HCEC 1CT (cell line): ENCODE measurements around the gene HSPB6.
A peak's percentile ranks its signal among the peaks of the same experiment; 100 is the strongest.
"Not testable (repeated sequence)": the region's sequence is repeated elsewhere in the genome, so short reads cannot be mapped to it uniquely, and the experiment has no call there.

Experiments used
- DNase-seq: peaks from one replicate; pipeline ENCODE4 v3.0.0-alpha.2; 2017

HSPB6 gene

DNA sequence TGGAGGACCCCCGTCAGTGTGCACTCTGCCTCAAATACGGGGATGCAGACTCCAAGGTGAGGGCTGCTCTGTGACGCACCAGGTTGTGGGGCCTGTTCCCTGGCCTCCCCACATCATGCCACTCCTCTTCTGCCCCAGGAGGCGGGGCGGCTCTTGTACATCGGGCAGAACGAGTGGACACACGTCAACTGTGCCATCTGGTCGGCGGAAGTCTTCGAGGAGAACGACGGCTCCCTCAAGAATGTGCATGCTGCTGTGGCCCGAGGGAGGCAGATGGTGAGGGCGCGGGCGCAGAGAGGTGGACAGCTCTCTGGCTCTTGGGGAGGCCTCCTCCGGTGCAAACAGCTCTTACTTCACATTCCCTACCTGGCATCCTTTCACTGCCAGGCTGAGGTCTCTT, 27.8 kb downstream of the HSPB6 start:
- DNase-seq: no peak

DNA sequence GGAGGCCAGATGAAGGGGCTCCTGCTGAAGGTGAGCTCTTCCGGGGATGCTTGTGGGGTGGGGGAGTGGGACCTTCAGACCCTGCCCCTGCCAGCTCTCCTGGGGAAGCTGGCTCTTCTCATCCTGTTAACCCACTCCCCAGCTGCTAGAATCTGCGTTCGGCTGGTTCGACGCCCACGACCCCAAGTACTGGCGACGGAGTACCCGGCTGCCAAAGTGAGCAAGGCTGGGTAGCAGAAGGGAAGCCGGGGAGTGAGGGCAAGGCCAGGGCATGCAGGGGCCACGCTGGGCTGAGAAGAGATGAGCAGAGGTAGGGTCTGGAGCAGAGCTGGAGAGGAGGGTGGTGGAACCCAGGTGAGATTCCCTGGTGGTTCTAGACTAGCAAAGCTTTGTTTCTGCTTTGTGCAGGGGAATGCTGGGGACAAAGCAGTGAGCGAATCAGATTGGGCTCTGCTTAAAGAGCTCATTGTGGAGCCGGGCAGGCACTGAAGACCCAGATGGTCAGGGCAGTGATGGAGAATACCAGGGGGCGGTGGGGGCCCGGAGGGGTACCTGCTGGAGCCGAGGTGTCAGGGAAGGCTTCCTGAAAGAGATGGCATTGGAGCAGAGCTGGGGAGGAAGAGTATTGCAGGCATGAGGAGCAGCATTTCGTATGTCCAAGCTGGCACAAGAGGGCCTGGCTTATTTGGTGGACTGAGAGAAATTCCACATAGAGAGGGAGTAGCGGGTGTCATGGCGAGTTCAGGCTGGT, 28.7 kb downstream of the HSPB6 start:
- DNase-seq: no peak

DNA sequence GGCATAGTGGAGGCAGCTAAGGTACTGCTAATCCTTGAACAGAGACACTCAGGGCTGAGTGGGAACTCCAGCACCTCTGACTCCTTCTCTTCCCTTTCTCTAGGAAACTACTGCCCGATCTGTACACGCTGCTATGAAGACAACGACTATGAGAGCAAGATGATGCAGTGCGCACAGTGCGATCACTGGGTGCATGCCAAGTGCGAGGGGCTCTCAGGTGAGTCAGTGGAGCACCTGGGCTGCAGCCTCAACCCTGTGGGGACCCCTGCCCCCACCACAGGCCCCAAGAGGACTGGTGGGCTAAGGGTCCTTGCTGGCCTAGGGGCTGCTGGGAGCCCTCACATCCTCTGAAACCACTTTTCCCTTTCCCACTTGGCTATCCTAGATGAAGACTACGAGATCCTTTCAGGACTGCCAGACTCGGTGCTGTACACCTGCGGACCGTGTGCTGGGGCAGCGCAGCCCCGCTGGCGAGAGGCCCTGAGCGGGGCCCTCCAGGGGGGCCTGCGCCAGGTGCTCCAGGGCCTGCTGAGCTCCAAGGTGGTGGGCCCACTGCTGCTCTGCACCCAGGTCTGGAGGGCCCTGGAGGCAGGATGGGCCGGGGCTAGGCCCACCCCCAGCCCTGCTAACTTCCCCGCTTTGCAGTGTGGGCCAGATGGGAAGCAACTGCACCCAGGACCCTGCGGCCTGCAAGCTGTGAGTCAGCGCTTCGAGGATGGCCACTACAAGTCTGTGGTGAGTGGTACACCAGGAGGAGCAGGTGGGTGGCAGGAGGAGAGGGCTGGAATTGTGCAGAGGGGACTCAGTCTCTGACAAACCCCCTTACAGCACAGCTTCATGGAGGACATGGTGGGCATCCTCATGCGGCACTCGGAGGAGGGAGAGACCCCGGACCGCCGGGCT, 29.5 kb downstream of the HSPB6 start:
- no peak for DNase-seq

DNA sequence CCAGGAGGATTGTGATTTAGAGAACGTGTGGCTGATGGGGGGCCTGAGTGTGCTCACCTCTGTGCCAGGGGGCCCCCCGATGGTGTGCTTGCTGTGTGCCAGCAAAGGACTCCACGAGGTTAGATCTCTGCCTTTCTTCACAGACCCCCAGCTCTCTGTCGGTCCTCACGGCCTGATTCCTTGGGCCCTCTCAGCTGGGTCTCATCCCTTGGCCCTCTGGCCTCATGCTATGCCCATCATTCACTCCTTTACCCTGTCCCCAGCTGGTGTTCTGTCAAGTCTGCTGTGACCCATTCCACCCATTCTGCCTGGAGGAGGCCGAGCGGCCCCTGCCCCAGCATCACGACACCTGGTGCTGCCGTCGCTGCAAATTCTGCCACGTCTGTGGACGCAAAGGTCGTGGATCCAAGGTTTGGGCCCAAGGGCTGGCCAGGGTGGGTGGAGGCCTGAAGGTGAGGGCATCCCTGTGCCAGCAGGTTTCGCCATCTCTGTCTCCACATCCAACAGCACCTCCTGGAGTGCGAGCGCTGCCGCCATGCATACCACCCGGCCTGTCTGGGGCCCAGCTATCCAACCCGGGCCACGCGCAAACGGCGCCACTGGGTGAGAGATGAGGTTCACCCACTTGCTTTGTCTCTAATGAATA, 31.5 kb downstream of the HSPB6 start:
- no peak for DNase-seq

DNA sequence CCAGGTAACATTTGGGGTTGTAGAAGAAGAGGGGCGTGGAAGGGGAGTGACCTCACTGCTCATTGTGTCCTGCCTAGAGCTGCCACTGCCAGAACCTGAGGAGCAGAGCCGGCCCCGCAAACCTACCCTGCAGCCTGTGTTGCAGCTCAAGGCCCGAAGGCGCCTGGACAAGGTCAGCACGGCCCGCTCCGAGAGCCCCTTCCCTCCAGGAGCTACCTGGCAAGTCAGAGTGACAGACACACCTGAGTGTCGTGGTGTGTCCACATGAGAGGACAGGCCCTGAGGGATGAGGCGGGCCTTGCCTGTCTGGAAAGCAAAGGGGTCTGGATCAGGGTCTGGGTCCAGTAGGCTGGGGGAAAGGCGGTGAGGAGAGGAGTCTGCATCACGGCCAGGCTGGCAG, 32.3 kb downstream of the HSPB6 start:
- DNase-seq: no peak

DNA sequence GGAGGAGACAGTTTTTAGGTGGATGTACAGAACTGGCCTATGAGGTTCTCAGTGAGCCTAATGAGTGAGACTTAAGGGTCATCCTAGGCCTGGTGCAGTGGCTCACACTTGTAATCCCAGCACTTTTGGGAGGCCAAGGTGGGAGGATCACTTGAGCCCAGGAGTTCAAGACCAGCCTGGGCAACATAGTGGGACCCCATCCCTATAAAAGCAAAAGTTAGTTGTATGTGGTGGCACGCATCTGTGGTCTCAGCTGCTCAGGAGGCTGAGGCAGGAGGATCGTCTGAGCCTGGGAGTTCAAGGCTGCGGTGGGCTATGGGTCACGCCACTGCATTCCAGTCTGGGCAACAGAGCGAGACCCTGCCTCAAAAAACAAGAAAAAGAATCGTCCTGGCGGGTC, 32.7 kb downstream of the HSPB6 start:
- not testable (repeated sequence) for DNase-seq

DNA sequence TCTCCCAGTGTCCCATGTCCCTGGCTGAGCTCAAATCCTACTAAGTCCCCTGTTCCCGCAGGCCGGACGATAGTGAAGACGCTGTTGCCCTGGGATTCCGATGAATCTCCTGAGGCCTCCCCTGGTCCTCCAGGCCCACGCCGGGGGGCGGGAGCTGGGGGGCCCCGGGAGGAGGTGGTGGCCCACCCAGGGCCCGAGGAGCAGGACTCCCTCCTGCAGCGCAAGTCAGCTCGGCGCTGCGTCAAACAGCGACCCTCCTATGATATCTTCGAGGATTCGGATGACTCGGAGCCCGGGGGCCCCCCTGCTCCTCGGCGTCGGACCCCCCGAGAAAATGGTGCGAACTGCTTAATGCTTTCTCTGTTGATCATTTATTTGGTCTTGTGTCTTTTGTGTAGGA, 33.2 kb downstream of the HSPB6 start:
- DNase-seq: no peak

DNA sequence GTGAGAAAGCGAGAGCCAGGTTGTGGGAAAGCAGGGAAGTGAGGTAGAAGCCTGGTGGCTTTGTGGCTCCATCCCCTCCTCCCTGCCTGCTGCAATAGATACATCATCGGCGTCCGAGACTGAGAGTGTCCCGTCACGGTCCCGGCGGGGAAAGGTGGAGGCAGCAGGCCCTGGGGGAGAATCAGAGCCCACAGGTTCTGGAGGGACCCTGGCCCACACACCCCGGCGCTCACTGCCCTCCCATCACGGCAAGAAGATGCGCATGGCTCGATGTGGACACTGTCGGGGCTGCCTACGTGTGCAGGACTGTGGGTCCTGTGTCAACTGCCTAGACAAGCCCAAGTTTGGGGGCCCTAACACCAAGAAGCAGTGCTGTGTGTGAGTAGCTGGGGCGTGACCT, 33.9 kb downstream of the HSPB6 start:
- DNase-seq: no peak

DNA sequence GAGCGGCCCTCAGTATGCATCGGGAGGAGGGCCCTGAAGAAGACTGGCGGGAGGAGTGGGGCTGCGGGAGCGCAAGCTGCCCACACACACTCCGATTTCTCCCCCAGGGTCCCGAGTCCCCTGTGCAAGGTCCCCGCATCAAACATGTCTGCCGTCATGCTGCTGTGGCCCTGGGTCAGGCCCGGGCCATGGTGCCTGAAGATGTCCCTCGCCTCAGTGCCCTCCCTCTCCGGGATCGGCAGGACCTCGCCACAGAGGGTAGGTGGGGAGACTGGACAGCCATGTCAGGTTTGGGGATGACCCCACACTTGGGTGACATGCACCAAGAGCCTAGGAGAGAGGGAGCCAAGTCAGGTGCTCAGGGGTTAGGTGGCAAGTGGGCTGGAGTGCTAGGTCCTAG, 34.4 kb downstream of the HSPB6 start:
- DNase-seq: no peak

DNA sequence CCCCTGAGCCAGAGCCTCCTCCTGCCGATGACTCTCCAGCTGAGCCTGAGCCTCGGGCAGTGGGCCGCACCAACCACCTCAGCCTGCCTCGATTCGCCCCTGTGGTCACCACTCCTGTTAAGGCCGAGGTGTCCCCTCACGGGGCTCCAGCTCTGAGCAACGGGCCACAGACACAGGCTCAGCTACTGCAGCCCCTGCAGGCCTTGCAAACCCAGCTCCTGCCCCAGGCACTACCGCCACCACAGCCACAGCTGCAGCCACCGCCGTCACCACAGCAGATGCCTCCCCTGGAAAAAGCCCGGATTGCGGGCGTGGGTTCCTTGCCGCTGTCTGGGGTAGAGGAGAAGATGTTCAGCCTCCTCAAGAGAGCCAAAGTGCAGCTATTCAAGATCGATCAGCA, 35.5 kb downstream of the HSPB6 start:
- no peak for DNase-seq

DNA sequence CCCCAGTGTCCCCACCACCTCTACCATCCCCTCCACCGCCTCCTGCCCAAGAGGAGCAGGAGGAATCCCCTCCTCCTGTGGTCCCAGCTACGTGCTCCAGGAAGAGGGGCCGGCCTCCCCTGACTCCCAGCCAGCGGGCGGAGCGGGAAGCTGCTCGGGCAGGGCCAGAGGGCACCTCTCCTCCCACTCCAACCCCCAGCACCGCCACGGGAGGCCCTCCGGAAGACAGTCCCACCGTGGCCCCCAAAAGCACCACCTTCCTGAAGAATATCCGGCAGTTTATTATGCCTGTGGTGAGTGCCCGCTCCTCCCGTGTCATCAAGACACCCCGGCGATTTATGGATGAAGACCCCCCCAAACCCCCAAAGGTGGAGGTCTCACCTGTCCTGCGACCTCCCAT, 36.2 kb downstream of the HSPB6 start:
- no peak for DNase-seq

DNA sequence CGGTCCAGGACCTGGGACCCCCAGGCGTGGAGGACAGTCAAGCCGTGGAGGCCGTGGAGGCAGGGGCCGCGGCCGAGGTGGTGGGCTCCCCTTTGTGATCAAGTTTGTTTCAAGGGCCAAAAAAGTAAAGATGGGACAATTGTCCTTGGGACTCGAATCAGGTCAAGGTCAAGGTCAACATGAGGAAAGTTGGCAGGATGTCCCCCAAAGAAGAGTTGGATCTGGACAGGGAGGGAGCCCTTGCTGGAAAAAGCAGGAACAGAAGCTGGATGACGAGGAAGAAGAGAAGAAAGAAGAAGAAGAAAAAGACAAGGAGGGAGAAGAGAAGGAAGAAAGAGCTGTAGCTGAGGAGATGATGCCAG, 36.7 kb downstream of the HSPB6 start:
- DNase-seq: no peak

DNA sequence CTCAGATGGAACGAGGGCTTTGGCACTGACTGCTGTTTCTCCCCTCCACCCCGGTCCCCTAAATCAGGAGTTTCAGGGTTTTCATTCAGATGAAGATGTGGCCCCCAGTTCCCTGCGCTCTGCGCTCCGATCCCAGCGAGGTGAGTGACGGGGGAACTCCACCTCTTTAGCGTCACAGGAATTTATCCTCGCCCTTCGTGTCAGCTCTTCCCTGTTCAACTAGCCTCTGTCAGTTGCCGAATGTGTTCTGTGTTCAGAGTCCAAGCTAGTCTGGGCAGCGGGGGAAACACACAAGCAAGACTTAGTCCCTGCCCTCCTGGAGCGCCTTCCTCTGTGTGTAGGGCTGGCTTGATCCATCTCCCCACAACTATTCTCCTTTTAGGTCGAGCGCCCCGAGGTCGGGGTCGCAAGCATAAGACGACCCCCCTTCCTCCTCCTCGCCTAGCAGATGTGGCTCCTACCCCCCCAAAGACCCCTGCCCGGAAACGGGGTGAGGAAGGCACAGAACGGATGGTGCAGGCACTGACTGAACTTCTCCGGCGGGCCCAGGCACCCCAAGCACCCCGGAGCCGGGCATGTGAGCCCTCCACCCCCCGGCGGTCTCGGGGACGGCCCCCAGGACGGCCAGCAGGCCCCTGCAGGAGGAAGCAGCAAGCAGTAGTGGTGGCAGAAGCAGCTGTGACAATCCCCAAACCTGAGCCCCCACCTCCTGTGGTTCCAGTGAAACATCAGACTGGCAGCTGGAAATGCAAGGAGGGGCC, 37.2 kb downstream of the HSPB6 start:
- DNase-seq: no peak

DNA sequence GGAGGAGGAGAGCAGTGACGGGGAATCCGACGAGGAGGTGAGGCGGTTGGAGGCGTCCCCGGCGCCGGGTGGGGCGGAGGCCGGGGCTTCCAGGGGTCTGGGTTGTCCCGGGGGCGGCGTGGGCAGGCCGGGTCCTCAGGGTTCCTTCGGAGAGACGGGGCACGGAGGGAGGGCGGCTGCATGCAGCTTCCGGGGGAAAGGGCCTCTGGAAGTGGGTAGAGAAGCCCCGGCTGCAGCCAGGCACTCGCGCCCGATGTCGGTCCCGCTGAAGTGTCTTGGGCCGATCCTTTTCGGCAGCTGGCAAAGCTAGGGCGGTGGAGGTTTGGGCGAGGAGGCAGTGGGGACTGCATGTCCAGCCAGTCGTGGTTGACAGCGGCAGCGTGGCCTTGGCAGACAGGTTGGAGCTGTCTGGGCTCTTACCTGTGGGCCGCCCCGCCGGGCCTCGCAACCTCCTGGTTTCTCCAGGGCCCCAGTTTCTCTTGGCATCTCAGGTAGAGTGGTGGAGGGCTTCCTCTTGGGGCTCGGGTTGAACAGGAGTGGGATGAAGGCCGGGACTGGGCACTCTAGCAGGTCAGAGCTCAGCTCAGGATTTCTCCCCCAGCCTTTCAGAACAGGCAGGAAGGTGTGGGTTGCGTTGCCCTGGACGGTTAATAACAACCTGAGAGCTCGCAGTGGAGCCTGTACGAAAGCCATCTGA, 38.3 kb downstream of the HSPB6 start:
- DNase-seq: no peak

DNA sequence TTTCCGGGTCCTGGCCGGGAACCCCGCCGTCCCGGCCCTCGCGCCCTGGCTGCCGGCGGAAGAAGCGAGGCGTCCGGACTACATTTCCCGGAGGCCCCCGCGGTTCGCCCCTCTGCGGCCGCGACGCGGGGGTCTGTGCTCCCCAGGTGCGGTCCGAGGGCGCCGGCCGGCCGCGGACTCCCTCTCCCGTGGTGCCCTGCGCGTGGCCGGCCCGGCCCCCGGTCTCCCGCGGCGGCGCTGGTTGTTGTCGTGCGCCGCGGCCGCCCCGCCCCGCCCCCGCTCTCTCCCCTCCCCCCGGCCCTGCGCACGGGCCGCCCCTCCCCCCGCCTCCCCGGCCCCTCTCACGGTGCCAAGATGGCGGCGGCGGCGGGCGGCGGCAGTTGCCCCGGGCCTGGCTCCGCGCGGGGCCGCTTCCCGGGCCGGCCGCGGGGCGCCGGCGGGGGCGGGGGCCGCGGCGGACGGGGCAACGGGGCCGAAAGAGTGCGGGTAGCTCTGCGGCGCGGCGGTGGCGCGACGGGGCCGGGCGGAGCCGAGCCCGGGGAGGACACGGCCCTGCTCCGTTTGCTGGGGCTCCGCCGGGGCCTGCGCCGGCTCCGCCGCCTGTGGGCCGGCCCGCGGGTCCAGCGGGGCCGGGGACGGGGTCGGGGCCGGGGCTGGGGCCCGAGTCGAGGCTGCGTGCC, 39.0 kb downstream of the HSPB6 start, which contains the start of gene KMT2B:
Gene KMT2B, plus strand, starts transcription at position 339 of the 680 bp plus-strand sequence. Its CDS starts 16 bp downstream, at position 355.
- DNase-seq: peak; percentile 97

DNA sequence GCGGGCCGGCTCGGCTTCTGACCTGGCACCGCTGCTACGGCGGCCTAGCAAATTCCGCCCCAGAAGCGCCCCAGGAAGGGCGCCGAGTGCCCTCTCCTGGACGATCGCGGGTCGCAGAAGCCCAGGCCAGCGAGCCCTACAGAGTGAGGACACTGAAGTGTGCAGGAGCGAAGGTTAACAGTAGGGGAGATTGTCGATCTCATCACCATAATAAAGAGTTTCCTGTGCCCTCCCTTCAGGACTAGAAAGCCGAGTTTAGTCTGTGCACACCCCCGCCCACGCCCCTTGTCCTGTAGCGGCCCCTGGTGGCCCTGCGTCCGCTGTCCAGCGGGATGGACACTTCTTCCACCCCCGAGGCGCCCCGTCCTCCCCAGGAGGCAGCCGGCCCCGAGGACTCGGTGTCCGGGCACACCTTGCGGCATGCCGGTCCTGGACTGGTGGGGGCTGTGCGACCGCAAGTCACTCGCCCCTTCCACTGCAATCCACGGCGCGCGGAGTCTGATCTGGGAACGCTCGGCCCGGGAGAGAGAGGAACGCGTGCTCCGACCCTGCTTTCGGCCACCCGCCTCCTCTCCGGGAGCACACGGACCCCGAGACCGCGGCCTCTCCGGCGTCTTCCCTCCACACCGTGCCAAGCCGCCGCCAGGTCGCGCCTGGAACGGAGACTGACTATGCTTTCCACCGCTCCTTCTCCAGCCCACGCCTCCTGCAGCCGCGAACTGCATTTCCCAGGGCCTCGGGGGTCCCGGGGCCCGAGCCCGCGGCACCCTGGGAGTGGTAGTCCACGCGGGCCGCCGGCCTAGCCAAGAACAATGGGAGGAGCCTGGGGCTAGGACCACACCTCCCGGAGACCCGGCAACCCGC, 39.8 kb downstream of the HSPB6 start:
- peak; percentile 85 for DNase-seq

DNA sequence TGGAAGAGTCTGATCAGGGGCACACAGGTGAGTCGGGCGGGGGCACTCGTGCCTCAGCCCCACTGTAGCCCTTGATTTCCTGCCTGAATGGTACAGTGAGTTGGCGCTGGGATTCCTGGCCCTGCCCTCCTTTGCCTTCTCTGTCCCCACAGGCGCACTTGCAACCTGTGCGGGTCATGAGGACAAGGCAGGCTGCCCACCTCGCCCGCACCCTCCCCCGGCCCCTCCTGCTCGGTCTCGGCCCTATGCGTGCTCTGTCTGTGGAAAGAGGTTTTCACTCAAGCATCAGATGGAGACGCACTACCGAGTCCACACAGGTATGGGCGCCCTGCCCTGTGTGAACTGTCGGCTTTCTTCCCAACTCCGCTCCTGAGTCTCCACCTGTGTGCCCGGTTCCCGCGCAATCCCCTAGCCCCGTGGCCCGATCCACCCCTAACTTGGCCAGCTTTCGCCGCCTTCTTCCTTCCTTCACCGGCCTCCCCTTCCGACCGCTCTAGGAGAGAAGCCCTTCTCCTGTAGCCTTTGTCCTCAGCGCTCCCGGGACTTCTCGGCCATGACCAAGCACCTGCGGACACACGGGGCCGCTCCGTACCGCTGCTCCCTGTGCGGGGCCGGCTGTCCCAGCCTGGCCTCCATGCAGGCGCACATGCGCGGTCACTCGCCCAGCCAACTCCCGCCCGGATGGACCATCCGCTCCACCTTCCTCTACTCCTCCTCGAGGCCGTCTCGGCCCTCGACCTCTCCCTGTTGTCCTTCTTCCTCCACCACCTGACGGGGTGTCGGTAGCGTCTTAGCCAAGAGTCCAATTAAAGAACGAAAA, 40.6 kb downstream of the HSPB6 start:
- peak; percentile 42 for DNase-seq

DNA sequence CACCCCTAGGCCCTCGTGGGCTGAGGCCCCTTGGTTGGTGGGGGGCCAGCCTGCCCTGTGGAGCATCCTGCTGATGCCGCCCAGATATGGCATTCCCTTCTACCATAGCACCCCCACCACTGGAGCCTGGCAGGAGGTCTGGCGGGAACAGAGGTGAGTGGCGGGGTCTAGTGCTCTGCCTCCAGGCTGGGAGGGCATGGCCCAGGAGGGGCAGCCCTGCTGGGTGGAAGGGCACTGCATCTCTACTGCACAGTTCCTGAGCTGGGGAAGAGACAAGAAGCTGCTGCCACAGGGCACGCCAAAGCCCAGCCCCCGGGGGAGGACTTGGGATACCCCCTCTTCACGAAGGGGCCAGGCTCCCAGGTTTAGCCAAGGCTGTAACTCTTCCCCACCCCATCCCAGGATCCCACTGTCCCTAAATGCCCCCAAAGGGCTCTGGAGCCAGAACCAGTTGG, 41.4 kb downstream of the HSPB6 start:
- DNase-seq: no peak

DNA sequence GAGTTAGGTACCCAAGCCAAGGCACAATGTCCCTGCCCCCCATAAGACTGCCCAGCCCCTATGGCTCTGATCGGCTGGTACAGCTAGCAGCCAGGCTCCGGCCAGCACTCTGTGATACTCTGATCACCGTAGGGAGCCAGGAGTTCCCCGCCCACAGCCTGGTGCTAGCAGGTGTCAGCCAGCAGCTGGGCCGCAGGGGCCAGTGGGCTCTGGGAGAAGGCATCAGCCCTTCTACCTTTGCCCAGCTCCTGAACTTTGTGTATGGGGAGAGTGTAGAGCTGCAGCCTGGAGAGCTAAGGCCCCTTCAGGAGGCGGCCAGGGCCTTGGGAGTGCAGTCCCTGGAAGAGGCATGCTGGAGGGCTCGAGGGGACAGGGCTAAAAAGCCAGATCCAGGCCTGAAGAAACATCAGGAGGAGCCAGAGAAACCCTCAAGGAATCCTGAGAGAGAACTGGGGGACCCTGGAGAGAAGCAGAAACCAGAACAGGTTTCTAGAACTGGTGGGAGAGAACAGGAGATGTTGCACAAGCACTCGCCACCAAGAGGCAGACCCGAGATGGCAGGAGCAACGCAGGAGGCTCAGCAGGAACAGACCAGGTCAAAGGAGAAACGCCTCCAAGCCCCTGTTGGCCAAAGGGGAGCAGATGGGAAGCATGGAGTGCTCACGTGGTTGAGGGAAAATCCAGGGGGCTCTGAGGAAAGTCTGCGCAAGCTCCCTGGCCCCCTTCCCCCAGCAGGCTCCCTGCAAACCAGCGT, 42.1 kb downstream of the HSPB6 start:
- DNase-seq: no peak
